ENCODE measurements around the gene APOL6.
A peak's percentile ranks its signal among the peaks of the same experiment; 100 is the strongest.

The APOL6 gene, protein sequence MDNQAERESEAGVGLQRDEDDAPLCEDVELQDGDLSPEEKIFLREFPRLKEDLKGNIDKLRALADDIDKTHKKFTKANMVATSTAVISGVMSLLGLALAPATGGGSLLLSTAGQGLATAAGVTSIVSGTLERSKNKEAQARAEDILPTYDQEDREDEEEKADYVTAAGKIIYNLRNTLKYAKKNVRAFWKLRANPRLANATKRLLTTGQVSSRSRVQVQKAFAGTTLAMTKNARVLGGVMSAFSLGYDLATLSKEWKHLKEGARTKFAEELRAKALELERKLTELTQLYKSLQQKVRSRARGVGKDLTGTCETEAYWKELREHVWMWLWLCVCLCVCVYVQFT

DNA sequence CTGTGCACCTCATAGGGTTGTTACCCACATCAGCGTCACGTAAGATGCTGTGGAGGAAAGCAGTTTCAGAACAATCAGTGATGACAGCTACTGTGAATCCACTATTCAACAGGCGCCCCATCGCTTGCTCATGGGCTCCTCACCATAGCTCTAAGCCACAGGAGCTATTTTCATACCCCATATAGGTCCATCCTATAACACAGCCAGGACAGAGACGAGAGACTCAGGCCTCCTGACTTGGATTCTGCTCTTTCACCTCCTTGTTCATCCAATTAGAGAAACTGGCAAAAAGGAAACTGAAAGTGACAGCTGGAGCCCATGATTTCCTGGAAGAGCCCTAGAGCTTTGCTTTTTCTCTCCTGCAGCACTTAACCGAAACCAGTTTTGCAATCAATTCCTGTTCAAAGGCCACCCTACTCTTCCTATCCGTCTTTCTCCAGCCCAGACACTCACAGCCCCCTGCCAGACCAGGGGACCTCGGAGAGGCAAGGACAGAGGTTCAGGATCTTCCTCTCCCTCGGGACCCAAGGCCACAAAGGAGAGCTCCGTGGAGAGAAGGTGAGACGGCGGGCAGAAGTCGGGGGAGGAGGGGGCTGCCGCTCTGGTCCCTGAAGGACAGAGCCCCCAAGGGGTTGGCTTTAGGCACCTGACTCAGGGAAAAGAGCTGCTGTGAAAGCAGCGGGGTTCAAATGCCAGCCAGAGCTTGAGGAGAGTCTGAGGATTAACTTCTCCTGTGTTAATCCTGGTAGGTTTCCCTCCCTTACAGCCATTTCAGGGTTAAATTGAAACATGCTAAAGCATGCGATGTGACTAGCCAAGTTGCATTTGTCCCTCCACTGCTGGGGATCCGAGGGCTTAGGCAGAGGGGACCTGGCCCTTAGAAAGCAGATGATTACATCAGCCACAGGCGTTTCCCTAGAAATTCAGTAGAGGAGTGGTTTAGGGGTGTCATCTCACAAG is at the start of gene APOL6:
TSS of gene APOL6 (plus strand) at position 381 of the 960 bp plus-strand sequence. CDS start 7,980 bp downstream, outside the sequence.
- peak; percentile 97 for DNase-seq

DNA sequence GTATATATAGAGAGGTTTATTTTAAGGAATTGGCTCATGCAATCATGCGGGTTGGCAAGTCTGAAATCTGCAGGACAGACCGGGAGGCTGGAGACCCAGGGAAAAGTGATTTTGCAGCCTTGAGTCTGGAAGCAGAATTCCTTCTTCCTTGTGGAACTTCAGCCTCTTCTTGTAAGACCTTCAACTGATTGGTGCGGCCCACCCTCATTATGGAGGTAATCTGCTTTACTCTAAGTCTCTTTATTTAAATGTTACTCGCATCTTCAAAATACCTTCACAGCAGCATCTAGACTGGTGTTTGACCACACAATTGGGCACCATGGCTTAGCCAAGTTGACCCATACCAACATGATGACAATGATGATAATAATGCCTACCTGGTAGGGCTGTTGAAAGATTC is 48.9 kb upstream of the APOL6 start:
- DNase-seq: peak; percentile 19

DNA sequence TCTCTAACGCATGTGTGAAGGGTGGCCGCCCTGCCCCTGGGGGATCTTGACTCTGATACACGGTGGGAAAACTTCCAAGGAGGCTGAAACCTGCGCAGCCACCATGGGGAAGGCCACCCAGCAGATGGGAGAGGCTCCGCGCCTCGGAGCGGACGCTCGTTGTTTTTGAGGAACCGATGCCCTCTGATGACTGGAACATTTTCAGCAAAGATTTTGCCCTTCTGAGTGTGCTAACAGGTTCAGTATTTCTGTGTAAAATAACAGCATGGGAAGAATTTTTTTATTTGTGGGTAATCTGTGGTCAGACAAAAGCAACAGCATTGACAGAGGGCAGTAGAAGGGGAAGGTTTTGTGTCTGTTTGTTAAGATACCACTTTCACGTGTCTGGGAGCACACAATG is 47.8 kb upstream of the APOL6 start:
- peak; percentile 83 for DNase-seq

DNA sequence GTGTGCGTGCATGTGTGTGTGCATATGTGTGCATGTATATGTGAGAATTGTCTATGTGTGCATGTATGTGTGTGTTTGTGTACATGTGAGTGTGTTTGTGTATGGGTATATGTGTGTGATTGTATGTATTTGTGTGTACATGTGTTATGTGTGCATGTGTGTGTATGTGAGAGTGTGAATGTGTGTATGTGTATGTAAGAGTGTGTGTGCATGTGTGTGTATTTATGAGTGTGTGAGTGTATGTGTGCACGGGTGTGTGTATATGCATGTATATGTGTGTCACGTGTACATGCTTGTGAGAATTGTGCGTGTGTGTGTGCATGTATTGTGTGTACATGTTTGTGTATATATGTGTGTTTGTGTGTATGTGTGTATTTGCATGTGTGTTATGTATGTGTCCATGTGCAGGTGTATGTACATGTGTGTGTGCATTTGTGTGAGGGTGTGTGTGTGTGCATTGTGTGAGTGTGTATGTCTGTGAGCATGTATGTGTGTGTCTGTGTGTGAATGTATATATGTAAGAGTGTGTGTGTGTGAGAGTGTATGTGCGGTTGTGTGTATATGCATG is 47.1 kb upstream of the APOL6 start:
- no peak for DNase-seq

DNA sequence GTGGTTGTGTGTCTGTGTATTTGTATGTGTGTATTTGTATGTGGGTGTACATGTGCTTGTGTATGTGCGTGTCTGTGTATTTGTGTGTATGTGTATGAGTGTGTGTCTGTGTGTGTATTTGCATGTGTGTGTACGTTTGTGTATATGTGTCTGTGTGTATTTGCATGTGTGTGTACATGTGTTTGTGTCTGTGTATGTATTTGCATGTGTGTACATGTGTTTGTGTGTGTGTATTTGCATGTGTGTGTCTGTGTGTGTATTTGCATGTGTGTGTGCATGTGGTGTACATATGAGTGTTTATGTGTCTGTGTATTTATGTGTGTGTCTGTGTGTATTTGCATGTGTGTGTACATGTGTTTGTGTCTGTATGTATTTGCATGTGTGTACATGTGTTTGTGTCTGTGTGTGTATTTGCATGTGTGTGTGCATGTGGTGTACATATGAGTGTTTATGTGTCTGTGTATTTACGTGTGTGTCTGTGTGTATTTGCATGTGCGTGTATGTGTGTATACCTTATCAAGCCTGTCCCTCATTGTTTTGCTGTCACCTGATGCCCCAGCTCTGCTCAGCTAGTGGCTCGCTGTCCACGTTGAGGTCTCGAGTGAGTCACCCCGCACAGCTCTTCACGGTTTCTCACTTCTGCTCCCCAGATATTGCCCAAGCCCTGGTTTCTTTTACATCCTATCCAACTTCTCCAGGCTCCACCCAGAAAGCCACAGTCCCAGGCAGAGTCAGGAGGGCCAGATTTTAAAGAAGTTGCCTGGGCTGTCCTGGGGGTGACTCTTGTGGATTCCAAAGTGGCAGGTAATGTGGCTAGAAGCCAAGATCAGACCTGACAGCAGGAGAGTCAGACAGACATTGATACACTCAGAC is 46.3 kb upstream of the APOL6 start:
- DNase-seq: peak; percentile 98

DNA sequence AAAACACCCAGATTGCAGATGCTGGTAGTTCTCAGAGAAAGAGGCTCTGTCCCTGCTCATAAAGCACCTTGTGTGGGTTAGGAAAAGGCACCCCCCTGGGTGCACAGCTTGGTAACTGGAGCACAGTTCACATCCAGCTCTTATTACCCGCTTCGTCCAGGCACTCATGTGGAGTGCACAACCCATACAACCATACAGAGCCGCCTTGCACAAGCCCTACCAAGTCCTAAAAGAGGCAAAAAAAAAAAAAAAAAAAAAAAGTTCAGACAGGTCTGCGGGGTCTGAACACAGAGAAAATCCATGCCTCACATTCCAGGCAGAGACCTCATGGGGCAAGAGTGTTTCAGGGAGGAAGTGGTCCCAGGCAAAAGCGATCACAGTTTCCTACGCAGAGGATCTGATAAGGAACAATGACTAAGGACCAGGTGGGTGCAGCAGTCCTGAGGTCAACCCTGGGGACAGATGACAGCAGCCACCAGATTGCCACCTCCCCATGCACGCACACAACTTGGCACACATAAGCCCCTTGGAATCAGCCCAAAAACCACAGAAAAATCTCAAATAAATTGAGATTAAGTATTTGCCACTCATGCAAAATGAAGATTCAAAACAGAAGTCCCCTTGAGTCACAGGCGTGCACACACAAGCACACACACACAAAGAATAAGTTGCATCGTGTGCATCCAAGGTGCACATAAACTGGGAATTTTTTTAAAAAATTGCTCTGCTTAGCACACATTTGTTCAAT is 43.5 kb upstream of the APOL6 start:
- DNase-seq: peak; percentile 88

DNA sequence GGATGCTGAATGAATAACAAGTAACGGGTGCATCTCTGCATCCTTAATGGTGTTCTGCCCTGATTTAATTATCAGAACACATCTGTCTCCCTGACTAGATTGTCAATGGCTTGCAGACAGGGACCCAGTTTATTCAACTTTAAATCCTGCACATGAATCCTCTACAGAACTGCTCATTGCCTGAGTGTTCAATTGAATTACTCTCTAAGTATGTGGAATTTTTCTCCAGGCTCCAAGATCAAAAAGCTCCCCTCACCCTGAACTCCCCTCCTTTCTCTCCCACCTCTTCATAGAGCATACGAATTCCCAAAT is 42.9 kb upstream of the APOL6 start:
- DNase-seq: no peak

DNA sequence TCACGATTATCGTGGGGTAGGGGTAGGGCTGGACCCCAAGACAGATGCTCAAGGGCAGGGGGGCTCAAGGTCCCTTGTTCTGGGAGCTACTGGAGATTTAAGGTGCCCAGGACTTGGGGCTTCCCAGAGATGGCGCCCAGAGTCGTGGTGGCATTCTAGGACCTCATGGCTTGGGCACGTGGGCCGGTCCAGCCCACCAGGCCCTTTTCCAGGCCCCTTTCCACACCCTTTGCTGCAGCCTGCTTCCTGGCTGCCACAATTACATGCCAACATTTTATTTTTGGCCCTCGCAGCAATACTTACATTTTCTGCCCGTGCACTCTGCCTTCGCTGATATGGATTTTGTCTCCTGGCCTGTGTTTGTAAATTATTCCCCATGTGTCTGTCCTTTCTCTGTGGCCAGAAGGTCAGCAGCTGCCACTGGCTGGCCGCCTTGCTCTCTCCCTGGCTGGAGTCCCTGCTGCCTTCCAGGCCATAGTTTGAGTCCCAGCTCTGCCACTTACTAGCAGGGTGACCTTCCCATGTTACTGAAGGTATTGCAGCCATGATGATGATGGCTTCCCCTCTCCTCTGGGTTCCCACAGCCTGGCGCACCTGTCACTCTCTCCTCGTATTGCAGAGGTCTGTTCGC is 42.3 kb upstream of the APOL6 start:
- no peak for DNase-seq

DNA sequence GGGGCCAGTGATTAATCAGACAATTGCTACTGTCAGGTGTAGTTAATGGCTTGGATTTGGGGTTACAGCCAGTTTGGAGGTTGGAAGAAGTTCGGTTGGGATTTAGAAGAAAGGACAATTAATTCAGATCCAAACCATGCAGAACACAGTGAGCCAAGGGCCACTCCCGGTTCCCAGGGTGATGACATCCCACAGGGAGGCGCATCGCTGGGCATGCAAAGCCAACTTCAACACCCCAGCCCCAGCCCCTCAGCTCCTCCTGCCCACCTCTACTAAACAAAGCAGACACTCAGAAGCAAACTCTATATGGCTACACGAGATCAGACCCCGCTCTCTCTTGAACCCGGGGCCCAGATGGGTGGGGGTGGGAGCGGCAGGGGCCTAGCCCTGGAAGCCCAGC is 41.3 kb upstream of the APOL6 start:
- no peak for DNase-seq

DNA sequence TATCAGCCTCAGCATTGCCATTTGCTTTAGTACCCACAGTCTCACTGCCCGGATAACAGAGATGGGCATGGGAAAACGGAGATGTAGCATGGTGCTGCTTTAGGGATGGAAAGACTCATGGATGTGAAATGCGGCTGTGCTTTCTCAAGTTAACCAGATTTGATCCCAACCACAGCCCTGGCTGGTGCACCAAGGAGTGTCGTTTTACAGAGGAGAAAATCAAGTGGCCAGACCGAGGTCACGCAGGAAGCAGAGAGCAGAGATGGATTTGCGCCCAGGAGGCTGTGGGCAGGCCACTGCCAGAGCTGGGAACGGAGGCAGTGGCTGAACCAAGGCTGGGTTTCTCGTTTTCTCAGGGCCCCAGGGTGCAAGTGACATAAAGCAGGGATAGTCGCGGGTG is 40.2 kb upstream of the APOL6 start:
- no peak for DNase-seq

DNA sequence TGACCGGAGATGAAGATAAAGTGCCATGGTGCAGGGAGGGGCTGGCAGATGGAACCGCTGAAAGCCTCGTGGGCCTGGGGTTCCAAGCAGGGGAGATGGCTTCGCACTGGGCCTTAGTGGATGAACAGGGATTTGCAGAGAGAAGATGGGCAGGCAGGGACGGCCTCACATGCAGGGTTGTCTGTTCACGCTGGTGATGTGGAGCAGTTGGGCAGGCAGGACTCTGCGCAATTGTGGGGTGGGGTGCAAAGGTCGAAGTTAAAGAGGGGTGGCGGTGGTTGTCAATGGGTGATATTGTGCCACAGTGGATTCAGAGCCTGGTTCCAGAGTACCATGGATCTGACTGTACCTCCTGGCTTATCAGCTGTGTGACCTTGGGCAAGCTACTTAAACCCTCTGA is 39.0 kb upstream of the APOL6 start:
- DNase-seq: no peak

DNA sequence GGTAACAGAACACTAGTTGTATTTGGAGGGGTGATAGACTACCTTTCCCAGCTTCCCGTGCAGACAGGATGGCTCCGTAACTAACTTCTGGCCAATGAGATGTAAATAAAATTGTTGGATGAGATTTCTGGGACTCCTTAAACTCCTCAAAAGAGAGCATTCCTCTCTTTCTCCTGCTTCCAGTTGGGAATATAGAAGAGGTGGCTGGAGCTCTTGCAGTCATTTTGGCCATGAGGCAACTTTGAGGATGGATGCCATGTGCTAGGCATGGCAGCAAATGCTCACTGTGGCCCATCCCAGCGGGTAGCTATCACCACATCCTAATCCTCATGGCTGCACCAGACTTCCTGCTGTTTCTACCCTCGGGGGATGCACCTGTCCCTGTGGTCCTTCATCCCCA is 38.5 kb upstream of the APOL6 start:
- DNase-seq: no peak

DNA sequence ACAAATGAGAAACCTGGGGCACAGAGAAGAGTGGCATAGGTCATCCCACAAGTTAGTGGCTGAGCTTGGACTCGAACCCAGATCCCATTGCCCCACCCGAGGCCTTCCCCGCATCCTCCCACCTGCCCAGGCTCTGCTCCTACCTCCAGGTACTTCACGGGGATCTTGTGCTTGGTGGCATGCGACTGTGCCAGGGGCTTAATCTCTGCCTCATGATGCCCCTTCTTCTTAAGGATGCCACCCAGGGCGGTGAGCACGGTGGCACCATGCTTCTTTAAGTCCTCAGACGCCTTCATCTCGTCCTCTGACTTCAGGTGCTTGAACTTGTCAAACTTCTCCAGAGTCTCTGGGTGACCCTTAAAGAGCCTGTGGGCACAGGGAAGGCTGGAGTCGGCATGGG is 37.5 kb upstream of the APOL6 start:
- DNase-seq: no peak

DNA sequence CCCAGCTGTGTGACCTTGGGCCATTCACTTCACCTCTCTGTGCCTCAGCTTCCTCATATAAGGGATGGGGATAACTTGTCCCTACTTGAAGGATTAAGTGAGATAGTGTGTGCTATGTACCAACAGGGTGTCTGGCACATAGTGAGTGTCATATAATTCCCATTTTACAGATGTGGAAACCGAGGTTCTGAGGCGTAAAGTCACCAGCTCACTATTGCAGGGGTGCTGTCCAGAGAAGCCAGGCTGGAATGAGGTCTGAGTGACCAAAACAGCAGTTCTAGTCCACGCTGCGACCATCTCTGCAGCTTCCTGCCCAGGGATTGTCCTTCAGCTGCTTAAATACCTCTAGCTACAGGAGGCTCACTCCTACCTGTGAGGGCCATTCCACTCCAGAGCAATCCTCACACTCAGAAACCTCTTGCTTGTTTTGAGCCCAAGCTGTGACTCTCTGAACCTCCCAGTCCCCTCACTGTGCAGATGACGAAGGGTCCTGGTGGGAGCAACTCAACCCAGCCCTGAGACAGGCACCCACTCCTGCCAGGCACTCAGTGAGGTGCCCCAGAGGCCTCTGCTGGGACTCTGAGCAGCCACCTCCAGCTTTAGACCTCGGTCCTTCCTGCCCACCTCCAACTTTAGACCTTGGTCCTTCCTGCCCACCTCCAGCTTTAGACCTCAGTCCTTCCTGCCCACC is 36.9 kb upstream of the APOL6 start:
- DNase-seq: no peak

DNA sequence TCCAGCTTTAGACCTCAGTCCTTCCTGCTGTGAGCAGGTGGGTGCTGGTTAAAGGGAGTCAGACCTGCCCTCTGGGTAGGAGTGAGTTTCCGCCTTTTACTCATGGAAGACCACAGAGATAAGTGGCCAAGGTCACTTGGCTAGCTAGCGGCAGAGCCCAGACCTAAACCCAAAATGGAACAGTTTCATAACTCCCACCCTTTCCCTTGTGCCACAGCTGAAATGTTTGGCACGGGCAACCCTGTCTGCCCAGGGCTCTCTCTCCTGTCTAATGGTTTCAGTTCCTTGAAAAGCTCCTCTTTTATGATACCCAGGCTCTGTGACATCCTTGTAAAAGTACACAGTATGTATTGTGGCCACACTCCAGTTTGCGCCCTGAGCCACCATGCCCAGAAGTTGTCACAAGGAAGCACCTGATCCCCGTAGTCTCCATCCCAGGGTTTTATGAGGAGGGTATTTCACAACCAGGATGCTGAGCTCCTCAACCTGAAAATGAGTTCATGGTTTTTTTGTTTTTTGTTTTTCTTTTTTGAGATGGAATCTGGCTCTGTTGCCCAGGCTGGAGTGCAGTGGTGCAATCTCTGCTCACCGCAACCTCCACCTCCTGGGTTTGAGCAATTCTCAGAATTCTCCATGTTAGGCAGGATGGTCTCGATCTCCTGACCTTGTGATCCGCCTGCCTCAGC is 36.2 kb upstream of the APOL6 start:
- peak; percentile 66 for DNase-seq

DNA sequence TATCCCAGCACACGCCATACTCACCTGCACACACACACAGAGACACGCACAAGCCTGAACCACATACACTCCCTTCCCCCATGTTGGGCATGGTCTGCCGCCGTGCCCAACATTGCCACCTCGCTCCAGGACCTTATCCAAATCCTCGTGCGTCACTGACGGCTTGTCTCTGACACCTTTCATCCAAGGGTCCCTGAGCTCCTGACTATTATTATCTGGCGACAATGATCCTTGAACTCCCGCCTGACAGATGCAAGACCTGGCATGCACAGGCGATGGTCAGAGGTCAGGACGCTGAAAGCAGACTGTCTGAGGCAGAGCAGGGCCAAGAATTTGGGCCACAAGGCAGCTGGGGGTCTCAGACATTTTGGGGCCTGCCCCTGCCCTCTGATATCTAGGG is 35.3 kb upstream of the APOL6 start:
- no peak for DNase-seq

DNA sequence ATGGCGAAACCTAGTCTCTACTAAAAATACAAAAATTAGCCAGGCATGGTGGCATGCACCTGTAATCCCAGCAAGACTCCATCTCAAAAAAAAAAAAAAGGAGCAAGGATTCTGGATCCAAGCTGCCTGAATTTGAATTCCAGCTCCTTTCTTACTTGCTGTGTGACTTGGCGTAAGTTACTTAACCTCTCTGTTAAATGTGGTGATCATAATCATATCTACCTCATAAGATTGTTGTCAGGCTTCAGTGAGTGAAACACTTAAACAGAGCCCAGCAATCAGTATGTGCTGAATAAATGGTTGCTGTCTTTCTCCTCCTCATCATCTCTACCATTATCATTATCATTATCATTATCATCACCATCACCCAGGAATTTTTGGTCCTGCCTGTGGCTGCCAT is 33.8 kb upstream of the APOL6 start:
- DNase-seq: no peak

DNA sequence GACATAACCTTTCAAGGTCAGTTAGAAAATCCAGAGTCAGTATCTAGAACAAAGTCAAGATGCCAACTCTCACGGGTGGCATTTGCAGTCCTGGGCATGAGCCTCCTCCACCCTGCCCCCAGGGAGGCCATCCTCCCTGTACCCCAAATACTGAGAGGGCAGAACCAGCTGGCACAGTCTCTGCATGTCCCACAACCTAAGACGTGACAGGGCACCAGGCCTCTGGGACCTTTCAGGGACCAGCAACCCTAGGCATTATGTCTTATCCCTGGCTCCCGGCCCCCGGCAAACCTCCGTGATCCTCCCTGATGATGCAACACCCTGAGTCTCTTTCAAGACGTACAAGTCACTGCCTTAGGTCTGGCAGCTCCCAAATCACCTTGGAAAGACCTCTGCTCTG is 33.1 kb upstream of the APOL6 start:
- DNase-seq: no peak

DNA sequence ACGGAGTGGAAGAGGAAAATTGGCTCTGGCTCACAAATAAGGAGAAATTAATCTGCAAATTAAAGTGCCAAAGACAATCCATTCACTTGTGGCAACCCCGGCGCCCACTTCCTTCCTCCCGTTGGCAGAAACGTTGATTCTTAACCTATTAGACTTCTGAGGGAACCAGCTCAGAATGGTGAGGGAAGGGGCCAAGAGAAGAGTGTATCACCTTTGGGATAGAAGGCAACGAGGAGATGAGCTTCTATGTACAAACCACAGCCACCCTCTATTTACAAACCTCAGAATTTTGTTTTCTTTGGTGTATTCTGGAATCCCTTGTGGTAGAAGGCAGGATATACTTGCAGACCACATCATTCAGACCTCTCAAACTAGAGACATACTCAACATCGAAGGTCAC is 32.2 kb upstream of the APOL6 start:
- DNase-seq: no peak

DNA sequence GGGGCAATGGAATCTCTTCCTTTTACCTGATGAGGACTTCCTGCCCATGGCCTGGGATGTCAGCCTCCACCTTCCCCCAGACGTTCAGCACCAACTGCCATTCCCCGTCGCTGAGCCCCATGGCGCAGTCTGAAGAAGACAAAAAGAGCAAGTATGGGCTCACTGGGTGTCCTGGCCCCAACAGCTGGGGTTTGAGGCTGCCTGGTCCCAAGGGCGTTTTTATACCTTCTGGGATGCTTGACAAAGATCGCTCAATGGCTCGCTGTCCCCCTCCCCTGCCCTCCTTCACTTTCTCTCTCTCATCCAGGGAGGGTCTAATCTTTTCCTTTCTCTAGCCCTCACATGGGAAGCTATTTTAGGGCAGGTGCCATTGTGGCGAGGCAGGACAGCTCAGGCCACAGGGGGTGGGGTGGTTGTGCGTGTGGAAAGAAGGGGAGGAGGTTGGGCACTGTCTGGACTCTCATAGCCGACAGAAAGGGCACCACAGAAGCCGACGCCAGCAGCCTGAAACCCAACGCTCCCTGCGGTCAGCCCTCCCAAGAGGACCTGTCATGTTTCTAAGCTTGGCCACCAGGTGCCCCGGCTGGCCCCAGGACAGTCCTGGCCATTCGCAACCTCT is 31.0 kb upstream of the APOL6 start, which contains the start of gene MB:
TSS of gene MB (minus strand) at position 193 of the 619 bp plus-strand sequence. CDS start at position 121, 72 bp downstream.
- no peak for DNase-seq
